Measurements from ENCODE around the gene ATP5PD. TPM values are rescaled to one million over a fixed set of nuclear protein-coding genes. Genes with fewer than 3 reads are reported as not detected.
A peak's percentile ranks its signal among the peaks of the same experiment; 100 is the strongest.

ATP5PD gene
- total RNA-seq (2022) (288 and 289 TPM in 2 replicates), Bru-seq, nascent RNA (percentile 81 among the genes with signal in this experiment), BruChase-seq, experiment 1, labeled RNA remaining after a 6-hour chase (percentile 90 among the genes with signal in this experiment), BruChase-seq, experiment 2, labeled RNA remaining after a 2-hour chase (percentile 83 among the genes with signal in this experiment)
- long read RNA-seq, transcript ATP5PD-201 (6 exons, 603 nt) = major isoform, 310 of 323 reads
- long read RNA-seq, partial matches to known transcripts = 5 of 323 reads
- long read RNA-seq, other reads (novel, unspliced or antisense) = 8 of 323 reads

GRCh38 chr17:75046407-75047289, at the start of gene ATP5PD, which contains the start of gene KCTD2:
Gene ATP5PD (minus strand): TSS chr17:75046969. CDS start chr17:75042650, 4,319 bp downstream.
Gene KCTD2 (plus strand): TSS chr17:75047225. CDS start chr17:75047251, 26 bp downstream.
- peaks cover 58% of the 10 kb centered on the region for H3K36me3 Mint-ChIP-seq (ENCODE audit: insufficient read depth, unreplicated experiment)
- H3K27ac Mint-ChIP-seq (ENCODE audit: unreplicated experiment) = peak within 1 kb of the TSS; percentile 83
- peak; percentile 96 for DNase-seq
- no TSS peak for BruUV-seq (replicated peaks)
- TF ChIP-seq, protein P1, sequence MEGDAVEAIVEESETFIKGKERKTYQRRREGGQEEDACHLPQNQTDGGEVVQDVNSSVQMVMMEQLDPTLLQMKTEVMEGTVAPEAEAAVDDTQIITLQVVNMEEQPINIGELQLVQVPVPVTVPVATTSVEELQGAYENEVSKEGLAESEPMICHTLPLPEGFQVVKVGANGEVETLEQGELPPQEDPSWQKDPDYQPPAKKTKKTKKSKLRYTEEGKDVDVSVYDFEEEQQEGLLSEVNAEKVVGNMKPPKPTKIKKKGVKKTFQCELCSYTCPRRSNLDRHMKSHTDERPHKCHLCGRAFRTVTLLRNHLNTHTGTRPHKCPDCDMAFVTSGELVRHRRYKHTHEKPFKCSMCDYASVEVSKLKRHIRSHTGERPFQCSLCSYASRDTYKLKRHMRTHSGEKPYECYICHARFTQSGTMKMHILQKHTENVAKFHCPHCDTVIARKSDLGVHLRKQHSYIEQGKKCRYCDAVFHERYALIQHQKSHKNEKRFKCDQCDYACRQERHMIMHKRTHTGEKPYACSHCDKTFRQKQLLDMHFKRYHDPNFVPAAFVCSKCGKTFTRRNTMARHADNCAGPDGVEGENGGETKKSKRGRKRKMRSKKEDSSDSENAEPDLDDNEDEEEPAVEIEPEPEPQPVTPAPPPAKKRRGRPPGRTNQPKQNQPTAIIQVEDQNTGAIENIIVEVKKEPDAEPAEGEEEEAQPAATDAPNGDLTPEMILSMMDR (IDR thresholded peaks at IDR 0.05; ENCODE audit: unreplicated experiment) = no peak
- CTCF ChIA-PET = interaction anchor here (0.6 to 1.3 kb wide), 4 partner anchors 11 to 925 kb away, joined by 3 to 5 read pairs (median 4); partner anchors contain the start of gene USH1G
- no peaks in the 10 kb centered on the region for H3K27me3 Mint-ChIP-seq (ENCODE audit: unreplicated experiment)
- peaks cover 24% of the 10 kb centered on the region for H3K4me1 Mint-ChIP-seq (ENCODE audit: low read depth, unreplicated experiment)
- intact Hi-C loops (cut with micrococcal nuclease; ENCODE audit: unreplicated experiment) = no loop called here
- H3K4me3 Mint-ChIP-seq (ENCODE audit: low read depth, unreplicated experiment) = peak within 1 kb of the TSS; percentile 99
- no peaks in the 10 kb centered on the region for H3K9me3 Mint-ChIP-seq (ENCODE audit: low read depth, unreplicated experiment)

GRCh38 chr17:75096082-75096625, 49.4 kb upstream of the ATP5PD start:
- H3K27me3 Mint-ChIP-seq (ENCODE audit: unreplicated experiment) = no peaks in the 10 kb centered on the region
- peaks cover 94% of the 10 kb centered on the region for H3K36me3 Mint-ChIP-seq (ENCODE audit: insufficient read depth, unreplicated experiment)
- H3K27ac Mint-ChIP-seq (ENCODE audit: unreplicated experiment) = peak overlapping the region; percentile 89
- CTCF ChIA-PET = interaction anchor here (0.5 to 1.8 kb wide), 14 partner anchors 8 to 305 kb away, joined by 3 to 12 read pairs (median 6); partner anchors contain the start of genes NUP85 and SLC16A5
- peak overlapping the region; percentile 78 for H3K4me3 Mint-ChIP-seq (ENCODE audit: low read depth, unreplicated experiment)
- TF ChIP-seq, protein P1 (IDR thresholded peaks at IDR 0.05; ENCODE audit: unreplicated experiment) = no peak
- intact Hi-C loops (cut with micrococcal nuclease; ENCODE audit: unreplicated experiment) = loop anchor here (2.0 kb wide), 1 partner anchor 17 kb away; no protein-coding TSS in a partner anchor
- H3K9me3 Mint-ChIP-seq (ENCODE audit: low read depth, unreplicated experiment) = no peaks in the 10 kb centered on the region
- BruUV-seq (replicated peaks) = TSS peak; percentile 4
- peaks cover 29% of the 10 kb centered on the region for H3K4me1 Mint-ChIP-seq (ENCODE audit: low read depth, unreplicated experiment)
- peak; percentile 87 for DNase-seq

DNA sequence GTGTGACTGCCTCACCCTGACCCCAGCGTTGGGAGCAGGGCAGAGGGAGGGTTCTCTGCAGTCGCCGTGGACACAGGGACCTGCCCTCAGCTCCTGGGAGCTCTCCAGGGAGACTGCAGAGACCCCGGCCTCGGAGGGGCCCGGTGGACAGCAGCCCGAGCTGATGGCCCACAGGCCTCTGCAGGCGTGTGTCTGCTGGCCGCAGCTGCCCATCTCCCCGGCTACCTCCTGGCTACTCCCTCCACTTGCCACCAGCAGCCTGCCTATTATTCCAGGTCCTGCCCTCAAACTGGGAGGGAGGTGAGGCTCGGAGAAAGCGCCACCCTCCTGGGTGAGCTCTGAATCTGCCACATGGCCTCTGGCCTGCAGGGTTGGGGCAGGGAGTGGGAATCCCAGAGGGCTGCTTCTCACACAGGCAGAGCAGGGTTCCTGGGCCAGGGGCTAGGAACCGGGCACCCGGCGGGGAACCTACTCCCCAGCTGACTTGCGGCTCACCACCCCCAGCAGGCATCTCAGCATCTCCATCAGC, 48.2 kb upstream of the ATP5PD start:
- CTCF ChIA-PET = interaction anchor here (0.6 to 1.5 kb wide), 3 partner anchors 10 to 257 kb away, joined by 4 to 9 read pairs (median 7); no protein-coding TSS in a partner anchor
- no peaks in the 10 kb centered on the region for H3K9me3 Mint-ChIP-seq (ENCODE audit: low read depth, unreplicated experiment)
- H3K27ac Mint-ChIP-seq (ENCODE audit: unreplicated experiment) = peak overlapping the region; percentile 74
- H3K4me3 Mint-ChIP-seq (ENCODE audit: low read depth, unreplicated experiment) = peak overlapping the region; percentile 78
- BruUV-seq (replicated peaks) = no TSS peak
- TF ChIP-seq, protein P1 (IDR thresholded peaks at IDR 0.05; ENCODE audit: unreplicated experiment) = no peak
- intact Hi-C loops (cut with micrococcal nuclease; ENCODE audit: unreplicated experiment) = no loop called here
- H3K27me3 Mint-ChIP-seq (ENCODE audit: unreplicated experiment) = no peaks in the 10 kb centered on the region
- DNase-seq = peak; percentile 45
- peaks cover 94% of the 10 kb centered on the region for H3K36me3 Mint-ChIP-seq (ENCODE audit: insufficient read depth, unreplicated experiment)
- H3K4me1 Mint-ChIP-seq (ENCODE audit: low read depth, unreplicated experiment) = peaks cover 41% of the 10 kb centered on the region
